ENCODE data around the gene ELMOD3.
"Not testable (repeated sequence)": the region's sequence is repeated elsewhere in the genome, so short reads cannot be mapped to it uniquely, and the experiment has no call there.

The ELMOD3 gene

GRCh38 chr2:85367180-85367579 lies 12.6 kb downstream of the ELMOD3 start:
- FAIRE-seq (no peak), DNase-seq (ENCODE audit: insufficient read length, low spot score) (no peak)

- FAIRE-seq (no peak), DNase-seq (ENCODE audit: insufficient read length, low spot score) (no peak)
Observed at GRCh38 chr2:85368921-85369320, 14.4 kb downstream of the ELMOD3 start.

GRCh38 chr2:85369500-85369899 lies 14.9 kb downstream of the ELMOD3 start:
- no peak for FAIRE-seq

GRCh38 chr2:85371045-85371444 lies 16.5 kb downstream of the ELMOD3 start:
- FAIRE-seq (no peak), DNase-seq (ENCODE audit: insufficient read length, low spot score) (no peak)

More at GRCh38 chr2:85369500-85369899, 14.9 kb downstream of the ELMOD3 start:
- no peak for DNase-seq (ENCODE audit: insufficient read length, low spot score)

- no peak for DNase-seq (ENCODE audit: insufficient read length, low spot score)
- no peak for FAIRE-seq
Observed at GRCh38 chr2:85376291-85377065, 21.9 kb downstream of the ELMOD3 start.

- no peak for FAIRE-seq
- no peak for DNase-seq (ENCODE audit: insufficient read length, low spot score)
Observed at GRCh38 chr2:85377083-85377482, 22.5 kb downstream of the ELMOD3 start.

GRCh38 chr2:85378257-85378656 lies 23.7 kb downstream of the ELMOD3 start:
- DNase-seq (ENCODE audit: insufficient read length, low spot score) (no peak), FAIRE-seq (no peak)

- DNase-seq (ENCODE audit: insufficient read length, low spot score), result no peak
- FAIRE-seq, result no peak
Observed at GRCh38 chr2:85380048-85380447, 25.5 kb downstream of the ELMOD3 start.

- DNase-seq (ENCODE audit: insufficient read length, low spot score); FAIRE-seq: not testable (repeated sequence)
Observed at GRCh38 chr2:85383151-85383550, 28.6 kb downstream of the ELMOD3 start.

GRCh38 chr2:85383850-85384249 lies 29.3 kb downstream of the ELMOD3 start:
- FAIRE-seq, result no peak
- no peak for DNase-seq (ENCODE audit: insufficient read length, low spot score)

GRCh38 chr2:85385746-85386145 lies 31.2 kb downstream of the ELMOD3 start:
- DNase-seq (ENCODE audit: insufficient read length, low spot score) (no peak), FAIRE-seq (no peak)

- FAIRE-seq, result no peak
- DNase-seq (ENCODE audit: insufficient read length, low spot score), result no peak
Observed at GRCh38 chr2:85387754-85388153, 33.2 kb downstream of the ELMOD3 start.

- DNase-seq (ENCODE audit: insufficient read length, low spot score), result no peak
- no peak for FAIRE-seq
Observed at GRCh38 chr2:85388878-85389538, 34.4 kb downstream of the ELMOD3 start.

- FAIRE-seq, result no peak
- peak; percentile 36 for DNase-seq (ENCODE audit: insufficient read length, low spot score)
Observed at GRCh38 chr2:85390941-85391669, 36.5 kb downstream of the ELMOD3 start.

GRCh38 chr2:85393836-85394235 lies 39.3 kb downstream of the ELMOD3 start:
- FAIRE-seq (no peak), DNase-seq (ENCODE audit: insufficient read length, low spot score) (no peak)

GRCh38 chr2:85394261-85394681 lies 39.7 kb downstream of the ELMOD3 start:
- DNase-seq (ENCODE audit: insufficient read length, low spot score) (no peak), FAIRE-seq (no peak)

- DNase-seq (ENCODE audit: insufficient read length, low spot score) (no peak), FAIRE-seq (no peak)
Observed at GRCh38 chr2:85394976-85395375, 40.4 kb downstream of the ELMOD3 start.

- FAIRE-seq (no peak), DNase-seq (ENCODE audit: insufficient read length, low spot score) (no peak)
Observed at GRCh38 chr2:85395912-85396475, 41.4 kb downstream of the ELMOD3 start.

GRCh38 chr2:85396531-85397470 lies 42.2 kb downstream of the ELMOD3 start:
- no peak for FAIRE-seq
- DNase-seq (ENCODE audit: insufficient read length, low spot score), result no peak

GRCh38 chr2:85397925-85398331 lies 43.4 kb downstream of the ELMOD3 start:
- DNase-seq (ENCODE audit: insufficient read length, low spot score), result no peak
- no peak for FAIRE-seq

Measured in GM19239 (cell line).